SK-N-SH (cell line): ENCODE data around the gene ZMYND8. TPM values are rescaled to one million over a fixed set of nuclear protein-coding genes. Genes with fewer than 3 reads are reported as not detected.

Experiments
- CTCF ChIA-PET: fragments of 300-600, 350-600 bp; formaldehyde crosslinking; extraction: SDS; loops from one replicate; lab custom pipeline; 2021; lab: Yijun Ruan, JAX
- POLR2A ChIA-PET: fragments of 350-600 bp; sonication (Branson Sonifier 250); formaldehyde crosslinking; extraction: SDS; loops from one replicate; lab custom pipeline; 2020; ENCODE audit warnings: antibody characterized with exemption, inconsistent platforms; lab: Yijun Ruan, JAX
- DNase-seq: peaks from one replicate; pipeline ENCODE4 v3.0.0; 2012
- H2AFZ ChIP-seq: fragments of 200-600 bp; sonication (generic); 2 replicates; pipeline ENCODE4 v1.8.1; 2016; ENCODE audit warnings: antibody characterized with exemption, mild to moderate bottlenecking, low read depth
- H3F3A ChIP-seq: fragments of 200-600 bp; sonication (generic); replicated peaks from 2 replicates; pipeline ENCODE3; 2016; ENCODE audit warnings: antibody characterized with exemption, mild to moderate bottlenecking; ENCODE audit not compliant: insufficient read depth
- H3K27ac ChIP-seq, 2 experiments: fragments of 200-500 bp in 1 of 2; fragments of 200-600 bp in 1 of 2; sonication (Bioruptor generic) in 1 of 2; sonication (generic), shearing (Covaris generic) in 1 of 2; 2 replicates each; pipeline versions ENCODE4 v1.5.1 to v1.6.1; 2014 to 2016; ENCODE audit warnings: low read depth in 2 of 2, inconsistent platforms in 1 of 2, low read length in 1 of 2, mild to moderate bottlenecking in 1 of 2, mixed read lengths in 1 of 2
- H3K27me3 ChIP-seq: fragments of 200-600 bp; sonication (generic), shearing (Covaris generic); 2 replicates; pipeline ENCODE4 v1.6.1; 2016; ENCODE audit warnings: mixed run types; ENCODE audit not compliant: insufficient read depth
- H3K36me3 ChIP-seq, 2 experiments: fragments of 200-500 bp in 1 of 2; fragments of 200-600 bp in 1 of 2; sonication (Bioruptor generic) in 1 of 2; sonication (generic) in 1 of 2; replicated peaks in 1 of 2; 2 replicates each; pipeline versions ENCODE3 to v1.5.1; 2014 to 2016; ENCODE audit warnings: low read length in 1 of 2, mild to moderate bottlenecking in 1 of 2; ENCODE audit not compliant: insufficient read depth in 2 of 2, control insufficient read depth in 1 of 2
- H3K4me1 ChIP-seq, 2 experiments: fragments of 200-500 bp in 1 of 2; fragments of 200-600 bp in 1 of 2; sonication (Bioruptor generic) in 1 of 2; sonication (generic), shearing (Covaris generic) in 1 of 2; 2 replicates each; pipeline versions ENCODE4 v1.5.1 to v1.6.1; 2014 to 2016; ENCODE audit warnings: low read depth in 1 of 2, low read length in 1 of 2, mixed run types in 1 of 2; ENCODE audit not compliant: insufficient read depth in 2 of 2, control insufficient read depth in 1 of 2
- H3K4me2 ChIP-seq: fragments of 200-600 bp; sonication (generic), shearing (Covaris generic); 2 replicates; pipeline ENCODE4 v1.6.1; 2017; ENCODE audit warnings: mixed run types
- H3K4me3 ChIP-seq, 2 experiments: fragments of 200-500 bp in 1 of 2; fragments of 200-600 bp in 1 of 2; sonication (Bioruptor generic) in 1 of 2; sonication (generic), shearing (Covaris generic) in 1 of 2; 2 replicates each; pipeline versions ENCODE4 v1.5.1 to v1.8.1; 2014 to 2016; ENCODE audit warnings: low read depth in 2 of 2, inconsistent platforms in 1 of 2, low read length in 1 of 2, mild to moderate bottlenecking in 1 of 2, mixed read lengths in 1 of 2, moderate library complexity in 1 of 2
- H3K79me2 ChIP-seq: fragments of 200-600 bp; sonication (generic); 2 replicates; pipeline ENCODE4 v1.8.1; 2017; ENCODE audit warnings: mild to moderate bottlenecking; ENCODE audit not compliant: insufficient read depth
- H3K9ac ChIP-seq: fragments of 200-600 bp; sonication (generic); 2 replicates; pipeline ENCODE4 v1.6.1; 2017; ENCODE audit warnings: mixed run types
- H3K9me2 ChIP-seq: fragments of 200-600 bp; sonication (generic); 2 replicates; pipeline ENCODE4 v1.6.1; 2017; ENCODE audit warnings: mixed run types
- H3K9me3 ChIP-seq: fragments of 200-600 bp; sonication (generic); 2 replicates; pipeline ENCODE4 v1.6.1; 2017; ENCODE audit warnings: mixed run types, mild to moderate bottlenecking, moderate library complexity
- H4K20me1 ChIP-seq: fragments of 200-600 bp; sonication (generic); 2 replicates; pipeline ENCODE4 v1.6.1; 2017; ENCODE audit warnings: mild to moderate bottlenecking, mixed run types; ENCODE audit not compliant: insufficient read depth
- CHD2 ChIP-seq: fragments of 150-350 bp; IDR thresholded peaks from 2 replicates; pipeline ENCODE4 v1.6.1; 2018; ENCODE audit warnings: low read length; ENCODE audit not compliant: partially characterized antibody
- EP300 ChIP-seq, 2 experiments: IDR thresholded peaks; 2 replicates each; pipeline versions ENCODE4 v1.4.0 to v1.6.1; 2012; ENCODE audit warnings: borderline replicate concordance in 1 of 2, low read depth in 1 of 2, low read length in 1 of 2
- EZH2phosphoT487 ChIP-seq: fragments of 200-600 bp; sonication (generic); IDR thresholded peaks from 2 replicates; pipeline ENCODE4 v1.6.1; 2017; ENCODE audit warnings: low read depth, mixed run types, mild to moderate bottlenecking, antibody characterized with exemption, moderate library complexity, borderline replicate concordance
- FOSL2 ChIP-seq: IDR thresholded peaks from 2 replicates; pipeline ENCODE4 v1.4.0; 2012; ENCODE audit warnings: low read depth, mild to moderate bottlenecking, moderate library complexity, borderline replicate concordance
- FOXJ3 ChIP-seq: sonication (generic); formaldehyde crosslinking; IDR thresholded peaks from 2 replicates; pipeline ENCODE4 v1.5.1; 2020; ENCODE audit warnings: mild to moderate bottlenecking, missing genetic modification reagents
- GABPA ChIP-seq: IDR thresholded peaks from 2 replicates; pipeline ENCODE4 v1.4.0; 2012; ENCODE audit warnings: low read depth, mild to moderate bottlenecking
- MEF2A ChIP-seq: IDR thresholded peaks from 2 replicates; pipeline ENCODE4 v1.4.0; 2012; ENCODE audit warnings: low read depth, borderline replicate concordance
- NFIC ChIP-seq: IDR thresholded peaks from 2 replicates; pipeline ENCODE4 v1.4.0; 2012; ENCODE audit warnings: borderline replicate concordance
- NRF1 ChIP-seq: IDR thresholded peaks from 2 replicates; pipeline ENCODE4 v1.6.1; 2012; ENCODE audit warnings: low read depth, mild to moderate bottlenecking, low read length
- RFX5 ChIP-seq: IDR thresholded peaks from 2 replicates; pipeline ENCODE4 v1.6.1; 2012; ENCODE audit warnings: mild to moderate bottlenecking, improper control_type of control experiment, low read length
- RXRA ChIP-seq: IDR thresholded peaks from 2 replicates; pipeline ENCODE4 v1.4.0; 2012; ENCODE audit warnings: low read depth, mild to moderate bottlenecking, borderline replicate concordance
- SMC3 ChIP-seq: IDR thresholded peaks from 2 replicates; pipeline ENCODE4 v1.6.1; 2012; ENCODE audit warnings: low read depth, low read length, improper control_type of control experiment
- WGBS: methylation state at CpG from one replicate; pipeline ENCODE4 v1.1.6; 2017; ENCODE audit warnings: low lambda C conversion rate; 5-methylcytosine and 5-hydroxymethylcytosine counted together
- polyA plus RNA-seq, 3 experiments: library from polyadenylated mRNA; depleted of rRNA; stranded (reverse); fragments of >200 nt; gene quantifications; 2 replicates each; pipeline ENCODE4 v1.2.3, GENCODE V29; 2012
- TF ChIP-seq, protein P1 (sequence below): IDR thresholded peaks from 2 replicates; pipeline ENCODE4 v1.4.0; 2012; ENCODE audit warnings: low read depth
- TF ChIP-seq, protein P2 (sequence below): IDR thresholded peaks from 2 replicates; pipeline ENCODE4 v1.6.1; 2012; ENCODE audit warnings: mild to moderate bottlenecking, low read depth, low read length, moderate library complexity
- TF ChIP-seq, protein P3 (sequence below): fragments of 150-350 bp; IDR thresholded peaks from 2 replicates; pipeline ENCODE4 v1.6.1; 2017; ENCODE audit warnings: antibody characterized with exemption, low read length, low read depth, borderline replicate concordance

Gene ZMYND8
- polyA plus RNA-seq, 1 of the 3 experiments (the other 2 are of a cell fraction) = 25.3 TPM

DNA sequence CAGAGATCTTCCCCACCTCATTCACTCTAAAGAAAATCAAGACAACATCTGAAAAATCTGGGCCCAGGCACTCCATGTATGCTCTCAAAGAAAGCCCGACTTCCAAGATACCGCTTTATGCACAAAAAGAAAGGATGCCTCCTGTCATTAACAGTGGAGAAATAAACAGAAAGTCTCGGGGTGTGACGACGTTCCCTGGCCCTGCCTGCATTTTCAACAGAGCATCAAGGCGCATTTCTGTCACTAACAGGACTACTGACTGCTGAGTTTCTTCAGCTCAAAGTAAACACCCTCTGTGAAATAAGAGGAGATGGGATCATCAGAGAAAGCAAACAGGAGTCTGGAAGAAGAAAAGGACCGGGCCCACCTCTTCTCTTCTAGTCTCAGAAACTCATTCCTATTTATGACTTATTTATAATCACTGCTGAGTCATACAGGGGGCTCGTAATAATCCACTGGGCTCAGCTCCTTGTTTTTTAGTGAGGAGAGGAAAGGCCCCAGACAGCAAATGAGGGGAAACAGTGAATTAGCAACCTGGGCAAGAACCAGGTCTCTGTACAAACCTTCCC lies 99.7 kb downstream of the ZMYND8 start:
- CTCF ChIA-PET = interaction anchor here (1.4 kb wide), 1 partner anchor 127 kb away, joined by 6 read pairs; no protein-coding TSS in a partner anchor

DNA sequence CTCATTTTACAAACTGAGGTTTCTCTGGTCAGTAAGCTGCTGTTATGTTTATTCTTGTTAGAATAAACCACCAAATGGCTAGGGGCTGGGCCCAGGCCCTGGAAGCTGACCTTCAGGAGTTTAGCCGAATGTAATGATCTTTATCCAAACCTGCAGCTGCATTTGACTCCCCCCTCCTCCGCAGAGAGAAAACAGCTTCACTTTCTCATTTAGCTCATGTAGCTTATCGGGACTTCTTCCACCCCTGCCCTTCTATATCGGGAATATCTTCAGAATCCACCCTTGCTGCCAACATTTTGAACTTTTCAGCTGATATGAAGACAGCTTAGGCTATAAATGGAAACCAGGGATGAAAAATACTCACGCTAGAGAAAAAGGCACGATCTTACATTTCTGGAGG lies 102.6 kb downstream of the ZMYND8 start:
- Histone ChIP-seq H4K20me1 (peaks cover 12% of the 10 kb centered on the region), H3K4me1 (peaks cover 0 to 6% of the 10 kb centered on the region in 2 experiments; a peak in 2 of 4 replicates)
- TF ChIP-seq EZH2phosphoT487 = no peak
- no peak for TF ChIP-seq EP300 (IDR thresholded peaks at IDR 0.05; ENCODE audit: borderline replicate concordance in 1 of 2, low read depth in 1 of 2, low read length in 1 of 2)
- TF ChIP-seq FOXJ3 (CRISPR knock-in tag) = no peak
- TF ChIP-seq, protein P1, sequence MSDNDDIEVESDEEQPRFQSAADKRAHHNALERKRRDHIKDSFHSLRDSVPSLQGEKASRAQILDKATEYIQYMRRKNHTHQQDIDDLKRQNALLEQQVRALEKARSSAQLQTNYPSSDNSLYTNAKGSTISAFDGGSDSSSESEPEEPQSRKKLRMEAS = no peak
- TF ChIP-seq RXRA = no peak
- no peak for TF ChIP-seq SMC3
- TF ChIP-seq GABPA = no peak
- TF ChIP-seq, all 33 proteins: peak for 0
- no peak overlapping the region for H3K9ac ChIP-seq
- DNase-seq = no peak
- no peak overlapping the region for H3K4me2 ChIP-seq
- no peak overlapping the region for H2AFZ ChIP-seq
- ChIA-PET CTCF (interaction anchor here (1.4 to 2.4 kb wide), 4 partner anchors 13 to 130 kb away, joined by 4 to 7 read pairs (median 5); no protein-coding TSS in a partner anchor), POLR2A (no interaction called here)
- 75% methylated on average over 6 of the region's 6 CpGs for WGBS
- no peaks in the 10 kb centered on the region for H3K9me2 ChIP-seq
- peaks cover 20 to 35% of the 10 kb centered on the region in 2 experiments for H3K36me3 ChIP-seq
- peaks cover 15% of the 10 kb centered on the region for H3F3A ChIP-seq
- no peaks in the 10 kb centered on the region for H3K9me3 ChIP-seq
- H3K79me2 ChIP-seq = peaks cover 58% of the 10 kb centered on the region
- H3K27ac ChIP-seq = no peak overlapping the region; a peak in 1 of 4 replicates
- no peaks in the 10 kb centered on the region for H3K27me3 ChIP-seq
- H3K4me3 ChIP-seq = no peak overlapping the region

More for the DNA sequence above, 99.7 kb downstream of the ZMYND8 start:
- H3K79me2 ChIP-seq = peaks cover 51% of the 10 kb centered on the region
- no peaks in the 10 kb centered on the region for H3K27me3 ChIP-seq
- peaks cover 18% of the 10 kb centered on the region for H4K20me1 ChIP-seq
- H3K9me3 ChIP-seq = no peaks in the 10 kb centered on the region
- H3K9me2 ChIP-seq = no peaks in the 10 kb centered on the region
- TF ChIP-seq FOSL2 (peak; percentile 34; the same call in 1 of the 2 replicates), EZH2phosphoT487 (no peak)
- POLR2A ChIA-PET = no interaction called here
- H3K4me3 ChIP-seq = no peak overlapping the region
- H3K9ac ChIP-seq = no peak overlapping the region
- H3K36me3 ChIP-seq = peaks cover 13 to 32% of the 10 kb centered on the region in 2 experiments
- H3K4me1 ChIP-seq = peaks cover 3 to 6% of the 10 kb centered on the region in 2 experiments; a peak in 2 of 4 replicates
- peak overlapping the region in 1 of 2 experiments; percentile 54; a peak in 3 of 4 replicates for H3K27ac ChIP-seq
- H3F3A ChIP-seq = peaks cover 15% of the 10 kb centered on the region
- H3K4me2 ChIP-seq = no peak overlapping the region
- no peak overlapping the region for H2AFZ ChIP-seq
- DNase-seq = no peak
- WGBS = 80% methylated on average over 8 of the region's 8 CpGs

DNA sequence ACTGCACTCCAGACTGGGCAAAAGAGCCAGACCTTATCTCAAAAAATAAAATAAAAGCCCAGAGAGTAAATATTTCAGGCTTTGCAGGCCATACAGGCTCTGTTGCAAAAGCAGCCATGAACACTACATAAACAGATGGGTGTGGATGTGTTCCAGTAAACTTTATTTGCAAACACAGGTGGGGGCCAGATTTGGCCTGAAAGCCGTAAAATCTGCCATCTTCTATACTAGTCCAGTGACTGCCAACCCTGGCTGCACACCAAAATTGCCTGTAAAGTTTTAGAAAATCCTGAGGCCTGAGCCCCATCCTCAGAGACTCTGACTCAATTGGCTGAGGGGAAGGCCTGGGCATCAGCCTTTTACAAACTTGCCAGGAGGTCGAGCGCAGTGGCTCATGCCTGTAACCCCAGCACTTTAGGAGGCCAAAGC lies 103.6 kb downstream of the ZMYND8 start:
- Histone ChIP-seq H3K4me1 (peaks cover 0 to 6% of the 10 kb centered on the region in 2 experiments; a peak in 2 of 4 replicates), H3K27ac (no peak overlapping the region), H3K36me3 (peaks cover 29 to 42% of the 10 kb centered on the region in 2 experiments), H2AFZ (no peak overlapping the region), H3K27me3 (no peaks in the 10 kb centered on the region), H3K9me2 (no peaks in the 10 kb centered on the region), H3K4me3 (no peak overlapping the region), H3K4me2 (no peak overlapping the region), H4K20me1 (peaks cover 12% of the 10 kb centered on the region), H3K9ac (no peak overlapping the region), H3K79me2 (peaks cover 58% of the 10 kb centered on the region), H3F3A (peaks cover 8% of the 10 kb centered on the region), H3K9me3 (no peaks in the 10 kb centered on the region)
- WGBS = 94% methylated on average over 3 of the region's 3 CpGs
- DNase-seq = no peak
- ChIA-PET CTCF (interaction anchor here (1.3 to 2.4 kb wide), 3 partner anchors 11 to 131 kb away, joined by 4 to 7 read pairs (median 5); no protein-coding TSS in a partner anchor), POLR2A (no interaction called here)
- TF ChIP-seq RFX5 (no peak), CHD2 (no peak), GABPA (no peak), NFIC (no peak), NRF1 (no peak), MEF2A (no peak)
- TF ChIP-seq, protein P1 = no peak
- TF ChIP-seq, protein P2, sequence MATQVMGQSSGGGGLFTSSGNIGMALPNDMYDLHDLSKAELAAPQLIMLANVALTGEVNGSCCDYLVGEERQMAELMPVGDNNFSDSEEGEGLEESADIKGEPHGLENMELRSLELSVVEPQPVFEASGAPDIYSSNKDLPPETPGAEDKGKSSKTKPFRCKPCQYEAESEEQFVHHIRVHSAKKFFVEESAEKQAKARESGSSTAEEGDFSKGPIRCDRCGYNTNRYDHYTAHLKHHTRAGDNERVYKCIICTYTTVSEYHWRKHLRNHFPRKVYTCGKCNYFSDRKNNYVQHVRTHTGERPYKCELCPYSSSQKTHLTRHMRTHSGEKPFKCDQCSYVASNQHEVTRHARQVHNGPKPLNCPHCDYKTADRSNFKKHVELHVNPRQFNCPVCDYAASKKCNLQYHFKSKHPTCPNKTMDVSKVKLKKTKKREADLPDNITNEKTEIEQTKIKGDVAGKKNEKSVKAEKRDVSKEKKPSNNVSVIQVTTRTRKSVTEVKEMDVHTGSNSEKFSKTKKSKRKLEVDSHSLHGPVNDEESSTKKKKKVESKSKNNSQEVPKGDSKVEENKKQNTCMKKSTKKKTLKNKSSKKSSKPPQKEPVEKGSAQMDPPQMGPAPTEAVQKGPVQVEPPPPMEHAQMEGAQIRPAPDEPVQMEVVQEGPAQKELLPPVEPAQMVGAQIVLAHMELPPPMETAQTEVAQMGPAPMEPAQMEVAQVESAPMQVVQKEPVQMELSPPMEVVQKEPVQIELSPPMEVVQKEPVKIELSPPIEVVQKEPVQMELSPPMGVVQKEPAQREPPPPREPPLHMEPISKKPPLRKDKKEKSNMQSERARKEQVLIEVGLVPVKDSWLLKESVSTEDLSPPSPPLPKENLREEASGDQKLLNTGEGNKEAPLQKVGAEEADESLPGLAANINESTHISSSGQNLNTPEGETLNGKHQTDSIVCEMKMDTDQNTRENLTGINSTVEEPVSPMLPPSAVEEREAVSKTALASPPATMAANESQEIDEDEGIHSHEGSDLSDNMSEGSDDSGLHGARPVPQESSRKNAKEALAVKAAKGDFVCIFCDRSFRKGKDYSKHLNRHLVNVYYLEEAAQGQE = no peak
- TF ChIP-seq, protein P3, sequence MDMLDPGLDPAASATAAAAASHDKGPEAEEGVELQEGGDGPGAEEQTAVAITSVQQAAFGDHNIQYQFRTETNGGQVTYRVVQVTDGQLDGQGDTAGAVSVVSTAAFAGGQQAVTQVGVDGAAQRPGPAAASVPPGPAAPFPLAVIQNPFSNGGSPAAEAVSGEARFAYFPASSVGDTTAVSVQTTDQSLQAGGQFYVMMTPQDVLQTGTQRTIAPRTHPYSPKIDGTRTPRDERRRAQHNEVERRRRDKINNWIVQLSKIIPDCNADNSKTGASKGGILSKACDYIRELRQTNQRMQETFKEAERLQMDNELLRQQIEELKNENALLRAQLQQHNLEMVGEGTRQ = no peak
